NCI-H2107 treated with DMSO at 0.1 percent for 48 hours (cell line): ENCODE measurements around the gene MATCAP1.

Source experiments
- DNase-seq: peaks from one replicate; lab custom pipeline; 2025; ENCODE audit not compliant: unreplicated experiment; lab: John Stamatoyannopoulos, UW

The MATCAP1 gene

GRCh38 chr16:67183627-67184452 lies at the start of gene MATCAP1:
TSS of gene MATCAP1 (minus strand) at chr16:67183963. CDS start at chr16:67180610, 3,353 bp downstream.
- DNase-seq, result peak; percentile 98

- DNase-seq, result no peak
Measured at GRCh38 chr16:67230809-67231660, 47.3 kb upstream of the MATCAP1 start.

GRCh38 chr16:67229906-67230808 lies 46.4 kb upstream of the MATCAP1 start:
- no peak for DNase-seq

- DNase-seq, result no peak
Measured at GRCh38 chr16:67228905-67229304, 45.1 kb upstream of the MATCAP1 start.

- no peak for DNase-seq
Measured at GRCh38 chr16:67228034-67228785, 44.4 kb upstream of the MATCAP1 start.

GRCh38 chr16:67227567-67227921 lies 43.8 kb upstream of the MATCAP1 start:
- DNase-seq, result no peak

- DNase-seq, result peak; percentile 87
Measured at GRCh38 chr16:67226804-67227566, 43.2 kb upstream of the MATCAP1 start, which contains the start of gene TMEM208. TSS of gene TMEM208 (plus strand) at chr16:67227130. CDS start at chr16:67227219, 89 bp downstream.

GRCh38 chr16:67226295-67226803 lies 42.6 kb upstream of the MATCAP1 start:
- no peak for DNase-seq

GRCh38 chr16:67223992-67224391 lies 40.2 kb upstream of the MATCAP1 start:
- DNase-seq, result no peak

GRCh38 chr16:67216612-67217490 lies 33.1 kb upstream of the MATCAP1 start:
- DNase-seq, result no peak

GRCh38 chr16:67215706-67216105 lies 31.9 kb upstream of the MATCAP1 start:
- DNase-seq, result no peak

- DNase-seq, result no peak
Measured at GRCh38 chr16:67213197-67214019, 29.6 kb upstream of the MATCAP1 start.

- no peak for DNase-seq
Measured at GRCh38 chr16:67212766-67213165, 29.0 kb upstream of the MATCAP1 start.

GRCh38 chr16:67211674-67212073 lies 27.9 kb upstream of the MATCAP1 start:
- DNase-seq, result no peak

GRCh38 chr16:67210069-67210937 lies 26.5 kb upstream of the MATCAP1 start:
- DNase-seq, result no peak

GRCh38 chr16:67209565-67209964 lies 25.8 kb upstream of the MATCAP1 start:
- no peak for DNase-seq
